Right lobe of liver (tissue), 4 donors: ENCODE measurements around the gene AKAP13.

Experiments
- CTCF ChIP-seq, 4 donors: fragments of 200-600 bp in 3 of 4; fragments of 450-650 bp in 1 of 4; IDR thresholded peaks; one replicate each; pipeline versions ENCODE4 v1.5.1 to v1.8.0; 2016 to 2022; ENCODE audit warnings: antibody characterized with exemption in 4 of 4, mild to moderate bottlenecking in 2 of 4
- POLR2A ChIP-seq: fragments of 450-650 bp; IDR thresholded peaks from one replicate; pipeline ENCODE4 v1.6.1; 2017; ENCODE audit warnings: antibody characterized with exemption, mild to moderate bottlenecking
- donor health status: DM: no; HTN: no; CAD: no.
- donor health status: DM: no; HTN: no; CAD: no.
- donor health status: DM: no; HTN: yes; CAD: no.

- TF ChIP-seq CTCF (IDR thresholded peaks at IDR 0.05) (no peak), POLR2A (no peak)
These were observed 116.3 kb downstream of the AKAP13 start for GRCh38 chr15:85496551-85497171.
